ENCODE results near the gene C7orf25.

GRCh38 chr7:42915356-42915755 is 3.5 kb upstream of the C7orf25 start:
- TF ChIP-seq CTCF (IDR thresholded peaks at IDR 0.05) (no peak), ZFX (IDR thresholded peaks at IDR 0.05; ENCODE audit: borderline replicate concordance) (no peak)
